ENCODE measurements around the gene BLOC1S2.

- no peak for TF ChIP-seq CTCF (IDR thresholded peaks at IDR 0.05)
- no peak for TF ChIP-seq POLR2A (IDR thresholded peaks at IDR 0.05)
Observed at GRCh38 chr10:100245484-100246220, 40.8 kb downstream of the BLOC1S2 start.
